GM18519 (cell line): ENCODE measurements around the gene TNS1.

Experiments
- ATAC-seq: cut with Tn5 transposase; IDR thresholded peaks from one replicate; pipeline ENCODE4 v1.9.1; 2021; ENCODE audit warnings: mild to moderate bottlenecking, moderate library complexity; ENCODE audit not compliant: unreplicated experiment, low FRiP score

The TNS1 gene

GRCh38 chr2:217761645-217762277 lies 241.0 kb downstream of the TNS1 start:
- no peak for ATAC-seq

DNA sequence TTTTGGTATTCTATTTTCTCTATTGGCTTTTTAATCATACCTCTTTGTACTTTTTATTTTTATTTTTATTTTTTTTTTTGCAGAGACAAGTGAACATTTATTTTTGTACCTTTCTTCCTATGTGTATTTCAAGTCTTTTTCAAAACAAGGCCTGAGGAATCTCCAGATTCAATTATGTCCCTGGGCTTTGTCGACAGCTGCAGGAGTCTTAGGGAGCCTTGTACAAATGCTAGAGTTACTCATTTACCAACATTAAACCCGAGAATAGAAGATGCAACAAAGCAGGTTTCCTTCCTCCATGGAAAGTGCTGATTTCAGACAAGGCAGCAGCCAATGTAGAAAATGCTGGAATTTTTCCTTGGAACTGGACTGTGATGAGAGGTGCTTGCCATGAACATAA lies 242.8 kb downstream of the TNS1 start:
- no peak for ATAC-seq

GRCh38 chr2:217757108-217757463 lies 245.7 kb downstream of the TNS1 start:
- no peak for ATAC-seq

GRCh38 chr2:217756375-217757107 lies 246.3 kb downstream of the TNS1 start:
- ATAC-seq = no peak

DNA sequence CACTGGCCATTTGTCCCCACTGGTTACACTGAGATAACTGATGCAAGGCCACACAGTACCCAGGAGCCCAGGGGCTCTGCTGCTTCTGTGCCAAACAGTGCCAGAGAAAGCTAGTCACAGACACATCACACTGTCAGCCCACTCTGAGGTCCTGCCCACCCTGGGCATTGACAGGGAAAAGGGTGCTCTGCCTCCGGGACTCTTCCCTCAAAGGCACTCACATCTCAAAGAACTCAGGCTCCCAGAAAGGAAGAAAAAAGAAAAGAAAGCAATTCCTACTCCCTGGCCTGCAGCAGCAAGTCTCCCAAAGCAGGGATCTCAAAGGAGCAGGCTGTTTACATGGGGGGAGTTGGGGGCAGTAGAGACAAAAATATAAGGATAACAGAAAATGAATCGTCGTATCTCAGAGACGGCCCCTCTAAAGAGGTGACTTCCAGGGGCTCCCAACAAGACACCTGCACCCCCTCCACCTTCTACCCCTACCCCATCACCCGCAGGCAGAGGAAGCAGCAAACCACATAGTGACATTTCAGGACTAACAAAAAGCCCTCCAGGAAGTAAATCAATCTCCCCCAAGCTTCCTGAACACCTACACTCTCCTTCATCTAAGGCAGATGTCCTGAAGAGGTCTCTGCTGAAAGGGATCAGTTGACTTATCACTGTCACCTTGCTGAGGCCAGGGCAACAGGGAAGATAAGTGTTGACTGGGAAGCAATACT lies 247.6 kb downstream of the TNS1 start:
- ATAC-seq = no peak

- no peak for ATAC-seq
Observed at GRCh38 chr2:217753460-217754200, 249.2 kb downstream of the TNS1 start.

DNA sequence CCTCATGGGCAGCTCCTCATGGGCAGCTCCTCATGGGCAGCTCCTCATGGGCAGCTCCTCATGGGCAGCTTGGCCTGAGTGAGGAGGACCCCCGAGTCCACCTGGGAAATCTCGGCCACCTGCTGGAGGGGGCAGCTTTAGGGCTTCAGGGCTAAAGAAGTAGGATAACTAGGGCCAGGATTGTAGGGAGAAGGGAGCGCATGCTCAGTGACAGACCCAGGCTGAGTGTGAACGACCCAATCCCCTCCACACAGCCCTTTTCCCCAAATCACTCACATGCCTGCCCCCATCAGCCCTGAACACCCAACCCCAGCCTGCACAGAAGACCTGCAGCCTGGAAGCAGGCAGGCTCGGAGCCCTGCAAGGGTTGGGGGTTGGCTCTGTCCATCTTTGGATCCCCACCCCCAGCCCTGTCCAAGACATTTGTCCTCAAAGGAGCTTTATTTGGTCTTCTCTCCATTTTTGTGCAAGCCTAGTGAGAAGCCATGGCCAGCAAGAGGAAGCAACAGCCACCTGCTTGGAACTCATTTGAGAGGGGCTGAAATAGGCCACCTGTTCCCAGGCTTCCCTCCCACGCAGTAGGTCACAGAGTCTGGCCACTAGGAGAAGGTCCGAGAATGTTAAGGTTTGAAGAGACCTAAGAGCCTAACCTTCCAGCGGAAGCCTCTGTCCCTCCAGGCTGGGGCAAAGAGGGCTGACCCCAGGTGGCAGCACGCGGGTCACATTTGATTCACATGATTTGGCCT lies 249.9 kb downstream of the TNS1 start:
- no peak for ATAC-seq

DNA sequence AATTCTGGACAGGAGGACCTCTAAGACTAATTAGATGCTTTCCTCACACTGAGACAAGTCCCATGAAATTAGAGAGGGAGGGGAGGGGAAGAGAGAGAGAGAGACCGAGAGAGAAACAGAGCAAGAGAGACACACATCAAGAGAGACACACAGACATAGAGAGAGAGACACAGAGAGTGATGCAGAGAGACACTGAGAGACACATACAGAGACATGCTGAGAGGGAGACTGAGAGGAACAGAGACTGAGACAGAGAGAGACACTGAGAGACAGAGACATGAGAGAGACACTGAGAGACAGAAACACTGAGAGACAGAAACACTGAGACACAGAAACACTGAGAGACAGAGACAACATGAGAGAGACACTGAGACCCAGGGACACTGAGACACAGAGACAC lies 250.8 kb downstream of the TNS1 start:
- ATAC-seq = no peak

- no peak for ATAC-seq
Observed at GRCh38 chr2:217751192-217751591, 251.6 kb downstream of the TNS1 start.
